GM13976 (cell line): ENCODE measurements around the gene TEX54.

ENCODE experiments used
- DNase-seq: peaks from one replicate; pipeline ENCODE4 v3.0.0; 2012; ENCODE audit warnings: low spot score
- CTCF ChIP-seq: IDR thresholded peaks from 2 replicates; pipeline ENCODE4 v1.5.1; 2012; ENCODE audit warnings: borderline replicate concordance, mild to moderate bottlenecking; ENCODE audit not compliant: insufficient read depth; ENCODE audit errors: extremely low read depth, missing control alignments, control extremely low read depth
- in situ Hi-C: fragments of 300-500 bp; cut with MboI; formaldehyde crosslinking; loops from one replicate; pipeline ENCODE4 v1.12.0; 2022; ENCODE audit warnings: low sequenced_read_pairs, mixed read lengths, inconsistent platforms; ENCODE audit not compliant: unreplicated experiment

TEX54 gene

GRCh38 chr11:62805961-62806441, 26.6 kb downstream of the TEX54 start:
- TF ChIP-seq CTCF = no peak
- DNase-seq = peak; percentile 43
- in situ Hi-C loops = no loop called here

- TF ChIP-seq CTCF = no peak
- in situ Hi-C loops = no loop called here
- DNase-seq = peak; percentile 100
These were observed 27.4 kb downstream of the TEX54 start, which contains the start of gene NXF1 for GRCh38 chr11:62805076-62805892. TSS of gene NXF1 (minus strand) at chr11:62805440. CDS start at chr11:62805356, 84 bp downstream.

DNA sequence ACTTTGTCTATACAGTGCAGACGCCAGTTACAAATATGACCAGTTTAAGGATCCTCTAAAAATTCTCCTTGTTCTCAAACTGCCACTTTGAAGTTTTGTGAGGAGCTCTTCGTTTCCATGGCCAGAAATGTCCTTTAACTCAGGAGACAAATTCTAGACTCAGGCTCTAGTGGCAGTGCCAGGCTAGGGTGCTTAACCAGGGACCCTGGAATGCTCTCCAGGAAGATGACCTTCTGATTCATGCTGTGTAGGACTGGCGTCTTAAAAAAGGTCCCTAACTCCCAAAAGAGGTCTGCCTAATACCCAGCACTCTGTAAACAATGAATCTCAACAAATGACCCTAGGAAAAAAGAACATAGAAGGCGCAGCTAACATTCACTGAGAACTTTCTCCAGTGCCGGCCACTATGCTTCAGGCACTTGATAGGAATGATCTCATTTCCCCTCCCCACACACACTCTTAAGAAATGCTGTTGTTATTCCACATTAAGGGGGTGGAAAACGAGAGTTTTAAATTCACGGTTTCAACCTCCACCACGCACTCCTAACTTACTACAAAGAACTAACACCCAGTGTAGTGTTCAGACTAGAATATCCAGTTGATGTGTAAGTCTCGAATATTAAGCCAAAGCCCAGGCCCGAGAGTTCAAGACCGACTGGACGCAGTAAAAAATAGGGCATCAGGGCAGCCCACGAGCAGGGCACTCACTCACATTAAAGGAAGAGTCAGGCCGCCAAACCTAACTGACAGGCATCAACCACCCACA, 28.1 kb downstream of the TEX54 start:
- in situ Hi-C loops = no loop called here
- TF ChIP-seq CTCF = no peak
- DNase-seq = peak; percentile 49

DNA sequence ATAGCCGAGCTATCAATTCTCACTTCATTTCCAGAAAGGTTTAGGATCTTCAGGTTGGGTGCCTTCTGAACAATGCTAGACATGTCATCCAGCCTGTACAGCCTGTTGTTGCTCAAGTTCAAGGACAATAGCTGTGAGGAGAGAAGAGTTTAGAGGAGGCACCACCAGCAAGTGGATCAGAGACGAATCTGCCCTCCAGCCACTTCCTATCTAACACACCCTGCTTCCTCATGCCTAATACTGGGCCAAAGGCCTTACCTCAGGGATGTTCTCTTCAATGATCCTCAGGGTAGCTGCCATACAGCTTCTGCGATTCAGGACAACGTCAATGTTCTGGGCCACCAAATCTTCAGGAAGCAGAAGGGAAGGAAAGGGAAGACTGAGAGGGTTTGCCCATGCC, 31.6 kb downstream of the TEX54 start:
- DNase-seq = no peak

GRCh38 chr11:62799486-62799885, 33.2 kb downstream of the TEX54 start:
- in situ Hi-C loops = no loop called here
- TF ChIP-seq CTCF = no peak
- DNase-seq = no peak

More for the DNA sequence above, 31.6 kb downstream of the TEX54 start:
- in situ Hi-C loops = no loop called here
- no peak for TF ChIP-seq CTCF

- TF ChIP-seq CTCF = no peak
These were observed 36.4 kb downstream of the TEX54 start for GRCh38 chr11:62796281-62796680.

More at GRCh38 chr11:62796281-62796680, 36.4 kb downstream of the TEX54 start:
- in situ Hi-C loops = no loop called here
- DNase-seq = no peak
